ENCODE results near the gene KANK4.

KANK4 gene

DNA sequence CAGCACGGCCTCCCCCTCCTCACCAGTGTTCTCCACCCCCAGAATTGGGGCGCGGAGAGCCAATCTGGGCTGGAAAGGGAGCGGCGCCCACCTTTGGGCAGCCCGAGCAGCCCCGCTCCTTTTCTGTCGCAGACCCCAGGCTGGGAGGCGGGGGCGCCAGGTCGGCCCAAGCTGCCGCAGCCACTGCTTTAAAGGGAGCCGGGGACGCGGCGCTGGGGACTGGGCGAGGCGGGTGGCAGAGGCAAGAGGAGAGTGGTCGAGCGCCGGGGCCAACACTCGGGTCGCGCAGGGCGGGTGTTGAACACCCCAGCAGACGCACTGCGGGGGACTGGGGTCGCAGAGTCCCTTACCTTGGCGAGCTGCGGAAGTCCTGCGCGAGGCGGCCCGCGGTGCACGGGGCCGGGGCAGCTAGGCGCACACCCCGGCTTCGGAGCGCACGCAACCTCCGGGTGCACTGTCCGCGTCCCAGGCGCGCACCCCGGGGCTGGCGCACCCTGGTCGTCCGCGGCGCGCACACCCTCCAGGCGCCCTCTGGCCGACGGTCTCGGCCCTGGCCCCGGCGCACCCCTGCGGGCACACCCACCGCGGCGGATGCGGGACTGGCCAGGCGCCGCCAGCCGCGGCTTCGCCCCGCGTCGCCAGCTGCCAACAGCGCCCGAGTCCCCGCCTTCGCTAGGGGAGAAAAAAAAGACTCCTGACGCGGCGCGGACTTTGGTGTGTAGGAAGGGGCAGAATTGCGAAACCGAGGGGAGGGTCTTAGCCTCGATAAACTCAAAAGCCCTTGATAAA is at the start of gene KANK4:
TSS of gene KANK4 (minus strand) at position 679 of the 789 bp plus-strand sequence. CDS start 37,870 bp downstream, outside the sequence.
- DNase-seq: no peak
- H3K4me2 ChIP-seq (ENCODE audit: insufficient read depth, low read length): no peak within 1 kb of the TSS
- no peak within 1 kb of the TSS for H3K27ac ChIP-seq (ENCODE audit: low read length)
- no peaks in the 10 kb centered on the region for H3K79me2 ChIP-seq (ENCODE audit: insufficient read depth, low read length)
- H3K9ac ChIP-seq (ENCODE audit: low read depth, low read length): no peak within 1 kb of the TSS
- no peaks in the 10 kb centered on the region for H3K4me1 ChIP-seq (ENCODE audit: insufficient read depth, low read length)
- H2AFZ ChIP-seq (ENCODE audit: low read depth, low read length): no peak within 1 kb of the TSS
- H3K4me3 ChIP-seq (ENCODE audit: low read depth in 1 of 2, low read length in 2 of 2): no peak within 1 kb of the TSS
- H3K36me3 ChIP-seq (ENCODE audit: insufficient read depth, low read length): no peaks in the 10 kb centered on the region
- H3K9me3 ChIP-seq (ENCODE audit: insufficient read depth, low read length, severe bottlenecking): no peaks in the 10 kb centered on the region
- no peaks in the 10 kb centered on the region for H3K27me3 ChIP-seq (ENCODE audit: insufficient read depth, low read length, poor library complexity)
- TF ChIP-seq, protein P1, sequence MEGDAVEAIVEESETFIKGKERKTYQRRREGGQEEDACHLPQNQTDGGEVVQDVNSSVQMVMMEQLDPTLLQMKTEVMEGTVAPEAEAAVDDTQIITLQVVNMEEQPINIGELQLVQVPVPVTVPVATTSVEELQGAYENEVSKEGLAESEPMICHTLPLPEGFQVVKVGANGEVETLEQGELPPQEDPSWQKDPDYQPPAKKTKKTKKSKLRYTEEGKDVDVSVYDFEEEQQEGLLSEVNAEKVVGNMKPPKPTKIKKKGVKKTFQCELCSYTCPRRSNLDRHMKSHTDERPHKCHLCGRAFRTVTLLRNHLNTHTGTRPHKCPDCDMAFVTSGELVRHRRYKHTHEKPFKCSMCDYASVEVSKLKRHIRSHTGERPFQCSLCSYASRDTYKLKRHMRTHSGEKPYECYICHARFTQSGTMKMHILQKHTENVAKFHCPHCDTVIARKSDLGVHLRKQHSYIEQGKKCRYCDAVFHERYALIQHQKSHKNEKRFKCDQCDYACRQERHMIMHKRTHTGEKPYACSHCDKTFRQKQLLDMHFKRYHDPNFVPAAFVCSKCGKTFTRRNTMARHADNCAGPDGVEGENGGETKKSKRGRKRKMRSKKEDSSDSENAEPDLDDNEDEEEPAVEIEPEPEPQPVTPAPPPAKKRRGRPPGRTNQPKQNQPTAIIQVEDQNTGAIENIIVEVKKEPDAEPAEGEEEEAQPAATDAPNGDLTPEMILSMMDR (IDR thresholded peaks at IDR 0.05; ENCODE audit: borderline replicate concordance, extremely low read depth, low read length, poor library complexity, severe bottlenecking): no peak
- no peak for TF ChIP-seq EZH2 (IDR thresholded peaks at IDR 0.05; ENCODE audit: borderline replicate concordance, low read depth, low read length, severe bottlenecking)
- no peaks in the 10 kb centered on the region for H4K20me1 ChIP-seq (ENCODE audit: insufficient read depth, low read length)
- ATAC-seq (ENCODE audit: insufficient read depth, low read depth): no peak

DNA sequence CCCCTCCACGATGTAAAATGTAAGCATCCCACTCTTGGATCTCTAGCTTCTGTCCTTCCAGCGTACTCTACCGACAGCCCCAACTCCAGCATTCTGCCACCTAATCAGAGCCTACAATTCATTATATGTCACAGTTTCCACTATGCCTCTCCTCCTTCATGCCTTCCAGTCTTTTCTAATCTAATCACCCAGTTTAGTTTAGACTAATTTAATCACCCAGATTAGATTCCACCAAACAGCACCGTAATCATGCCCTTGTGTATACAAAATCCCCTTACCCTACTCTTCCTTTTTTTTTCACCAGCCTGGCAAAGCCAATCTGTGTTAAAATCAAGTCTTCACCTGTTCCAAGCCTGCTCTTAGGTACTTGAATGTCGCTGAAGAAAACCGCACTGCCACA is 49.8 kb upstream of the KANK4 start:
- no peak overlapping the region for H3K9ac ChIP-seq (ENCODE audit: low read depth, low read length)
- peaks cover 3% of the 10 kb centered on the region for H3K27me3 ChIP-seq (ENCODE audit: insufficient read depth, low read length, poor library complexity)
- H3K4me1 ChIP-seq (ENCODE audit: insufficient read depth, low read length): no peaks in the 10 kb centered on the region
- TF ChIP-seq, protein P1 (IDR thresholded peaks at IDR 0.05; ENCODE audit: borderline replicate concordance, extremely low read depth, low read length, poor library complexity, severe bottlenecking): no peak
- TF ChIP-seq EZH2 (IDR thresholded peaks at IDR 0.05; ENCODE audit: borderline replicate concordance, low read depth, low read length, severe bottlenecking): no peak
- no peak overlapping the region for H3K4me2 ChIP-seq (ENCODE audit: insufficient read depth, low read length)
- H3K4me3 ChIP-seq (ENCODE audit: low read depth in 1 of 2, low read length in 2 of 2): no peak overlapping the region
- no peak for DNase-seq
- no peak overlapping the region for H2AFZ ChIP-seq (ENCODE audit: low read depth, low read length)
- H3K27ac ChIP-seq (ENCODE audit: low read length): no peak overlapping the region
- H3K79me2 ChIP-seq (ENCODE audit: insufficient read depth, low read length): no peaks in the 10 kb centered on the region
- no peaks in the 10 kb centered on the region for H3K36me3 ChIP-seq (ENCODE audit: insufficient read depth, low read length)
- ATAC-seq (ENCODE audit: insufficient read depth, low read depth): no peak
- no peaks in the 10 kb centered on the region for H3K9me3 ChIP-seq (ENCODE audit: insufficient read depth, low read length, severe bottlenecking)
- H4K20me1 ChIP-seq (ENCODE audit: insufficient read depth, low read length): no peaks in the 10 kb centered on the region

DNA sequence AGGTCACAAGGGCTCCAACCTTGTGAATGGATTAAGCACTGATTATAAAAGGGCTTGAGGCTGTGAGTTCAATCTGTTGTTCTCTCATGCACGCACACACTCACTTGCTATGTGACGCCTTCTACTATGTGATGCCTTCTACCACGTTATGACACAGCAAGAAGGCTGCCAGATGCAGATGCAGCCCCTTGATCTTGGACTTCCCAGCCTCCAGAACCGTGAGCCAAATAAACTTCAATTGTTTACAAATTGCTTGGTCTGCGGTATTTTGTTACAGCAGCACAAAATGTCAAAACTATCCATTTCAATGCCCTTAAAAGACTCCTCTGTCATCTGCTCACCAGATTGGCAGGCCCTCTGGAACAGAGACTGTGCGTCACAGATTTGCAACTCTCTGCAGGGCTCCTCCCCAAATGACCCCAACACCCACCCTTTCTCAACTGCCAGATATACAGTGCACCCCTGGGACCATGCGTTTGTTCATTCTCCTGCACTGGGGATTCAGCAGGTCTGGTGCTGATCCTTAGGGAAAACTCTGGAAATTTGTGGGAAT is 47.8 kb upstream of the KANK4 start:
- DNase-seq (no peak), ATAC-seq (ENCODE audit: insufficient read depth, low read depth) (no peak)
- Histone ChIP-seq H3K9ac (ENCODE audit: low read depth, low read length) (no peak overlapping the region), H3K4me3 (ENCODE audit: low read depth in 1 of 2, low read length in 2 of 2) (no peak overlapping the region), H3K9me3 (ENCODE audit: insufficient read depth, low read length, severe bottlenecking) (no peaks in the 10 kb centered on the region), H3K27ac (ENCODE audit: low read length) (no peak overlapping the region), H3K4me1 (ENCODE audit: insufficient read depth, low read length) (no peaks in the 10 kb centered on the region), H3K36me3 (ENCODE audit: insufficient read depth, low read length) (no peaks in the 10 kb centered on the region), H4K20me1 (ENCODE audit: insufficient read depth, low read length) (no peaks in the 10 kb centered on the region), H2AFZ (ENCODE audit: low read depth, low read length) (no peak overlapping the region), H3K27me3 (ENCODE audit: insufficient read depth, low read length, poor library complexity) (peaks cover 3% of the 10 kb centered on the region), H3K4me2 (ENCODE audit: insufficient read depth, low read length) (no peak overlapping the region), H3K79me2 (ENCODE audit: insufficient read depth, low read length) (no peaks in the 10 kb centered on the region)
- TF ChIP-seq EZH2 (IDR thresholded peaks at IDR 0.05; ENCODE audit: borderline replicate concordance, low read depth, low read length, severe bottlenecking): no peak
- TF ChIP-seq, protein P1 (IDR thresholded peaks at IDR 0.05; ENCODE audit: borderline replicate concordance, extremely low read depth, low read length, poor library complexity, severe bottlenecking): no peak
